Activated naive CD8-positive, alpha-beta T cell treated with anti-CD3 and anti-CD28 coated beads for 36 hours (primary cell): ENCODE results near the gene RALGPS1. TPM values are rescaled to one million over a fixed set of nuclear protein-coding genes. Genes with fewer than 3 reads are reported as not detected.
A peak's percentile ranks its signal among the peaks of the same experiment; 100 is the strongest.

Experiments used
- DNase-seq: peaks from one replicate; pipeline ENCODE4 v3.0.0; 2021
- H3K27ac Mint-ChIP-seq: one replicate; pipeline ENCODE4 v1.8.0; 2022; ENCODE audit warnings: mild to moderate bottlenecking, moderate library complexity, mixed read lengths
- H3K27me3 Mint-ChIP-seq: one replicate; pipeline ENCODE4 v1.8.0; 2022; ENCODE audit warnings: mild to moderate bottlenecking, mixed read lengths
- H3K36me3 Mint-ChIP-seq: one replicate; pipeline ENCODE4 v1.8.0; 2021; ENCODE audit warnings: mild to moderate bottlenecking, mixed read lengths
- H3K4me1 Mint-ChIP-seq: one replicate; pipeline ENCODE4 v1.8.0; 2021; ENCODE audit warnings: mixed read lengths
- H3K4me3 Mint-ChIP-seq: one replicate; pipeline ENCODE4 v1.8.0; 2022; ENCODE audit warnings: mild to moderate bottlenecking, moderate library complexity, mixed read lengths
- H3K9me3 Mint-ChIP-seq: one replicate; pipeline ENCODE4 v1.8.0; 2022; ENCODE audit warnings: mixed read lengths
- total RNA-seq, 2 experiments: library from RNA; stranded (reverse); gene quantifications; one replicate each; pipeline ENCODE4 v1.2.3, GENCODE V29; 2021

RALGPS1 gene
- total RNA-seq, 2 experiments from 2014 or later, result 0.56 to 1.1 TPM

GRCh38 chr9:127218818-127219217 is 304.2 kb downstream of the RALGPS1 start:
- DNase-seq, result no peak
- H3K27ac Mint-ChIP-seq, result no peak overlapping the region

GRCh38 chr9:127219520-127219919 is 304.9 kb downstream of the RALGPS1 start:
- H3K9me3 Mint-ChIP-seq, result no peaks in the 10 kb centered on the region
- H3K27ac Mint-ChIP-seq, result no peak overlapping the region
- peaks cover 3% of the 10 kb centered on the region for H3K27me3 Mint-ChIP-seq
- H3K36me3 Mint-ChIP-seq, result peaks cover 1% of the 10 kb centered on the region
- no peak overlapping the region for H3K4me3 Mint-ChIP-seq
- no peak for DNase-seq
- peaks cover 13% of the 10 kb centered on the region for H3K4me1 Mint-ChIP-seq

More at GRCh38 chr9:127218818-127219217, 304.2 kb downstream of the RALGPS1 start:
- H3K27me3 Mint-ChIP-seq, result no peaks in the 10 kb centered on the region
- H3K4me1 Mint-ChIP-seq, result peaks cover 11% of the 10 kb centered on the region
- H3K36me3 Mint-ChIP-seq, result no peaks in the 10 kb centered on the region
- H3K4me3 Mint-ChIP-seq, result no peak overlapping the region
- H3K9me3 Mint-ChIP-seq, result no peaks in the 10 kb centered on the region

DNA sequence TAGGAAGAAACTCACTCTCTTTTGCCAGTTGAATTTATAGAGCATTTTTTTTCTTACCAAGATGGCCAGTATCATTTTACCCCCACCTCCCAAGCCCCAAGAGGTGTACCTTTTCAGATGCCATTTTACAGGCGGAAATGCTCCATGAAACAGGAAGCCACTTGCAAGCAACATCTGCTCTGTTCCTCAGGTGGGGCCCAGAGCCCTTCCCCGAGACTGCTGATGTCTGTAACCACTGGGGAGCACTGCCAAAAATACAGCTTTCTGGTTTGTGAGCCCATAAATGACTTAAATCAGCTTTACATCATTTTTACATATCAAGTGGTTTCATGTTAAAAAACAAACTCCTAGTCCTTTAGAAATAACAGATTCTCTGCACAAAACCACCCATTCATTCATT is 307.1 kb downstream of the RALGPS1 start:
- no peak overlapping the region for H3K27ac Mint-ChIP-seq
- peaks cover 19% of the 10 kb centered on the region for H3K4me1 Mint-ChIP-seq
- H3K4me3 Mint-ChIP-seq, result no peak overlapping the region
- no peaks in the 10 kb centered on the region for H3K9me3 Mint-ChIP-seq
- H3K27me3 Mint-ChIP-seq, result peaks cover 13% of the 10 kb centered on the region
- peaks cover 1% of the 10 kb centered on the region for H3K36me3 Mint-ChIP-seq
- DNase-seq, result no peak

DNA sequence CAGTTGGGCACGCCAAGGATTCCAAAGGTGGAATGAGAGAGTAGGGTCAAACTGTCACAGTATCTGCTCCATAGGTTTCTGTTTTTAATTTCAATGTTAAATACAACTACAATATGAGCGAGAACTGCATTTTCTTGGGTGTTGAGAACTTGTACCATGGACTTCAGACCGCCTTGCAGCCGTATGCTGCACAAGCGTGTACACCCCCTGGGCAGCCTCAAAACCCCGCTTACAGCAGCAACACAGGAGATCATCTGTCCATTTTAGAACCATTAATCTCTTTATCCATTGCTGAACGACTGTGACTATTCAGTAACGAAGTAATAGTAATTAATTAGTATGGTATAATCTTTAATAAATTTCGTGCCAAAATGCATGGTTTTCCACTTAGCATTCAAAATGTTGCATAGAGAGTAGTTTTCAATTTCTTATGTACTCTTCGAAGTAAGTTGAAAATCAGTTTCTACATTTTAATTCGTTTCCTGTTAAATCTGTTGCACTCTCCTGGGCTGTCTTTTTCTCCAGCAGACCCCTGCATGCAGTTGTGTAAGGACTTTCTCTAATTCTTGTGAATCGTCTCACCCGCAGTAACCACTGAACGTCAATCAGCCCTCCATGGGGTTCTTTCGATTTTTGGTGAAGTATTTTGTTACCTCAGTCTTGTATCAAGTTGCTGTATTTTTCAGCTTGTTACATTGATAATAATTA is 308.0 kb downstream of the RALGPS1 start:
- Mint-ChIP-seq H3K36me3 (peaks cover 1% of the 10 kb centered on the region), H3K4me1 (peaks cover 19% of the 10 kb centered on the region), H3K27me3 (peaks cover 20% of the 10 kb centered on the region), H3K4me3 (no peak overlapping the region), H3K9me3 (no peaks in the 10 kb centered on the region), H3K27ac (no peak overlapping the region)
- DNase-seq, result no peak

DNA sequence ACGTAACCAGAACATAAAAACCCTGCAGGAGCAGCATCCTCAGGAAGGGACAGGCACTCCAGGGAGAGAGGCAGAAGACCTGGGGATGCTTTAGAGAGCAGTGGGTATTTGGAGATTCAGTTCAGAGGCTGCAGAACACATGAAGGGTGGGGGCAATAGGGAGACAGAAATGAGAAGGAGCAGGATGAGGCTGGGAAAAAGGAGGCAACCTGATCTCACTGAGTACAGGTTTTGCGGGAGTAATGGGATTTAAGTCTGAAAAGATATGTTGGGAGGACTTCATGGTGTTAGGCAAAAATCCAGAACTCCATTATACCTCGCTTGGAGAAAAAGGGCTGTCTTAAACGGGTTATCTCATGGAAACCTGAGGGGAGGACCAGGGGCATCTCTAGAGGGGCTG is 308.7 kb downstream of the RALGPS1 start:
- Mint-ChIP-seq H3K9me3 (no peaks in the 10 kb centered on the region), H3K4me1 (peaks cover 19% of the 10 kb centered on the region), H3K4me3 (no peak overlapping the region), H3K36me3 (peaks cover 1% of the 10 kb centered on the region), H3K27me3 (peaks cover 20% of the 10 kb centered on the region), H3K27ac (no peak overlapping the region)
- no peak for DNase-seq

GRCh38 chr9:127223810-127224177 is 309.2 kb downstream of the RALGPS1 start:
- Mint-ChIP-seq H3K27ac (no peak overlapping the region), H3K4me1 (peaks cover 19% of the 10 kb centered on the region), H3K27me3 (peaks cover 20% of the 10 kb centered on the region), H3K36me3 (peaks cover 1% of the 10 kb centered on the region), H3K9me3 (no peaks in the 10 kb centered on the region), H3K4me3 (no peak overlapping the region)
- DNase-seq, result no peak

DNA sequence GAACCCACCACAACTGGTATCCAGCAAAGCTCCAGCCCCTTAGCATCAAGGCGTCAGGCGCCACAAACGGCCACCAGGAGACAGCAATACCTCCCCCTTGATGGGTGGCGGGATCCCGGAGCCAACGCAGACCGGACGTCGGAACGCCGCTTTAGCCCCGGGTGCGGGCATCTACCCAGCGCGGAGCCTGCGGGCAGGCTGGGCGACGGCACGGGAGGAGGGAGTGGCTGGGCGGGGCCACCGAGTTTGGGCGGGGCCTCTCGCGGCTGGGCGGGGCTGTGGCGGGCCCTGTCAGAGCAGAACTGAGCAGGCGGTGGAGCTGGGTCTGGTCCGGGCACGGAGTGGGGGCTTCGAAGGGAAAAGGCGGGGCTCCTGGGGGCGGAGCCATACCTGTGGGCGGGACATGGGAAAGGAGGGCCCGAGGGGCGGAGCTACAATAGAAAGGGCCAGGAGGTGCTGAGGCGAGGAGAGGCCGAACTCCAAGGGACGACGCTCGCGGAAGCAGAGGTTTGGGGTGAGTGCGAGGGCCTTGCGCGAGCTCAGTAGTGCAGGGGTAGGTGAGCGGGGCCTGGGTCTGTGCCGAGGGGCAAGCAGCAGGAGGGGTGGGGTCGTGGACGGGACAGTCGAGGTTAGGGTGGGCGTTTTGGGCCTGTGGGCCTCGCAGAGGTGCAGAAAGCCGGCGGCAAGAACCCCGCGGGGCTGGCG is 309.7 kb downstream of the RALGPS1 start:
- peaks cover 24% of the 10 kb centered on the region for H3K27me3 Mint-ChIP-seq
- no peaks in the 10 kb centered on the region for H3K9me3 Mint-ChIP-seq
- DNase-seq, result peak; percentile 86
- H3K36me3 Mint-ChIP-seq, result peaks cover 1% of the 10 kb centered on the region
- H3K27ac Mint-ChIP-seq, result peak overlapping the region; percentile 84
- peaks cover 19% of the 10 kb centered on the region for H3K4me1 Mint-ChIP-seq
- peak overlapping the region; percentile 86 for H3K4me3 Mint-ChIP-seq

- Mint-ChIP-seq H3K4me1 (peaks cover 19% of the 10 kb centered on the region), H3K36me3 (peaks cover 1% of the 10 kb centered on the region), H3K27ac (no peak overlapping the region), H3K9me3 (no peaks in the 10 kb centered on the region), H3K4me3 (peak overlapping the region; percentile 59), H3K27me3 (peaks cover 27% of the 10 kb centered on the region)
- DNase-seq, result peak; percentile 92
These were observed 310.5 kb downstream of the RALGPS1 start for GRCh38 chr9:127224883-127225739.

GRCh38 chr9:127225801-127226625 is 311.4 kb downstream of the RALGPS1 start:
- Mint-ChIP-seq H3K9me3 (no peaks in the 10 kb centered on the region), H3K4me3 (peak overlapping the region; percentile 78), H3K4me1 (peaks cover 19% of the 10 kb centered on the region), H3K27ac (peak overlapping the region; percentile 64), H3K27me3 (peaks cover 29% of the 10 kb centered on the region), H3K36me3 (peaks cover 1% of the 10 kb centered on the region)
- DNase-seq, result no peak

GRCh38 chr9:127229691-127230417 is 315.3 kb downstream of the RALGPS1 start:
- DNase-seq, result no peak
- H3K4me1 Mint-ChIP-seq, result peaks cover 9% of the 10 kb centered on the region
- no peak overlapping the region for H3K27ac Mint-ChIP-seq
- no peaks in the 10 kb centered on the region for H3K36me3 Mint-ChIP-seq
- no peak overlapping the region for H3K4me3 Mint-ChIP-seq
- peaks cover 46% of the 10 kb centered on the region for H3K27me3 Mint-ChIP-seq
- no peaks in the 10 kb centered on the region for H3K9me3 Mint-ChIP-seq

DNA sequence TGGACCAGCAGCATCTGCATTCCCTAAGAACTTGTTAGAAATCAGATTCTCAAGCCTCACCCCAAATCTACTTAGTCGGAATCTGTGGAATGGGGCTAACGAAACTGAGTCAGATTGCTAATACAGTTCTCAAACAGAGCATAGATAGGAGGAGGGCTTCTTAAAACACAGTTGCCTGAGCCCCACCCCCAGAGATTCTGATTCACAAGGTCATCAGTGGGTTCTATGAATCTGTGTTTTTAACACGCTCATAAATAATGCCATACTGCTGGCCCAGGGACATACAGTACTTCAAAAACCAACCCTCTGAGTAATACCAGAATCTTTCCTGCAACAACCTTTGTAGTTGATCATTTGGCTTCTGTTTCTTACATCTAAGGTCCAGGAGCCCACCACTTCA is 317.1 kb downstream of the RALGPS1 start:
- peaks cover 43% of the 10 kb centered on the region for H3K27me3 Mint-ChIP-seq
- DNase-seq, result no peak
- no peak overlapping the region for H3K4me3 Mint-ChIP-seq

GRCh38 chr9:127232833-127233549 is 318.4 kb downstream of the RALGPS1 start:
- no peak overlapping the region for H3K4me3 Mint-ChIP-seq
- no peak overlapping the region for H3K27ac Mint-ChIP-seq
- peaks cover 41% of the 10 kb centered on the region for H3K27me3 Mint-ChIP-seq
- H3K9me3 Mint-ChIP-seq, result no peaks in the 10 kb centered on the region
- no peaks in the 10 kb centered on the region for H3K4me1 Mint-ChIP-seq
- DNase-seq, result no peak
- H3K36me3 Mint-ChIP-seq, result no peaks in the 10 kb centered on the region

More for the DNA sequence above, 317.1 kb downstream of the RALGPS1 start:
- Mint-ChIP-seq H3K27ac (no peak overlapping the region), H3K36me3 (no peaks in the 10 kb centered on the region), H3K9me3 (no peaks in the 10 kb centered on the region), H3K4me1 (peaks cover under 1% of the 10 kb centered on the region)

DNA sequence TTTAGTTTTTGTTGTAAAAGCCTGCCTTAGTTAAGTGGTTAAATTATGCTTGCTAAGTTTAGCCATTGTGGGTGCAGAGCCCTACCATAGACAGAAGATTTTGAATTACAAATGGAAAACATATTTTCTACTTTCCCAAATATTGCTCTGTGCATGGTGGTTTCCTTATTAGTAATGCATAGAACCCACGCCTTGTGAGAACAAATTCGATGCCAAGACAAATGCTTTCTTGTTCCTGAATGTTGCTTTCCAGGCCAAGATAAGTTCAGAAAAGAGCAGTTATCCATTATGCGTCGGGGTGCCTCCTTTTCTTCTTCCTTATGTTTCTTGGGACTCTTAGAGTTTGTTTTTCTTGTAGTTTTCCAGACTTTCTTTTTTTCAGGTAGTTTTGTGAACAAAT is 319.0 kb downstream of the RALGPS1 start:
- DNase-seq, result no peak
- Mint-ChIP-seq H3K27me3 (peaks cover 41% of the 10 kb centered on the region), H3K4me3 (no peak overlapping the region), H3K4me1 (no peaks in the 10 kb centered on the region), H3K9me3 (no peaks in the 10 kb centered on the region), H3K36me3 (no peaks in the 10 kb centered on the region), H3K27ac (no peak overlapping the region)
